Left renal cortex interstitium (tissue), 4 donors: ENCODE data around the gene CHMP6. TPM values are rescaled to one million over a fixed set of nuclear protein-coding genes. Genes with fewer than 3 reads are reported as not detected.

Source experiments
- DNase-seq, 4 donors: peaks; one replicate each; pipeline ENCODE4 v3.0.0-alpha.2; 2013; ENCODE audit warnings: low read depth in 4 of 4, low spot score in 2 of 4, missing footprints in 1 of 4
- polyA plus RNA-seq, 4 donors: library from polyadenylated mRNA; unstranded; fragments of 120-200 nt; gene quantifications; one replicate each; pipeline ENCODE4 v1.2.1, GENCODE V29; 2013; ENCODE audit not compliant: insufficient read length in 4 of 4

CHMP6 gene
- polyA plus RNA-seq, 4 donors = 27.7 to 31.9 (median 29.2) TPM

DNA sequence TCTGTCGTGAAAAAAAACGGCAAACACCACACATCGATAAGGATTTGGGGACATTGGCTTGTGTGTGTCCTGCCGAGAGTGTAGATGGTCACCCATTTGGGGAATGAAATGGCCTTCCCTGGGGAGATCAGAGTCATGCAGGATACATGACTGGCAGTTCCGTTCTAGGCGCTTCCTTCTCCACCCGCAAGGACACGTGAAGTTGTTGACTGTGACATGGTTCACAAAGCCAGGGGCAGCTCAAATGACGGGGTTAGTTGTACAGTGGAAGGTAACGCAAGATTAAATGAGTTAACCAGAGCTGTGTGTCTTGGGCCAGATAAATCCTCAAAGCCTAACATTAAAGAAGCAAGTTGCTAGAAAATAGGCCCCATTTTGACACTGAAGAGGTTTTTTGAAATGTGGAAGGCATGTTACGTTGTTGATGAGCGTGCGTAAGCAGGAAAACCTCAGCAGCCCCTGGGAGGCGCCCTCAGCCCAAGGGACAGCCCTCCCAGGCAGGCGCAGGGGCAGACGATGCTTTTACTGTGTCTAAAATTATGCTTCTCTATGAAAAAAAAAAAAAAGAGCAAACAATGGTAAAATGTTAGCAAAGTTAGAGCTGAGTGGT is 35.9 kb upstream of the CHMP6 start:
- no peak for DNase-seq

DNA sequence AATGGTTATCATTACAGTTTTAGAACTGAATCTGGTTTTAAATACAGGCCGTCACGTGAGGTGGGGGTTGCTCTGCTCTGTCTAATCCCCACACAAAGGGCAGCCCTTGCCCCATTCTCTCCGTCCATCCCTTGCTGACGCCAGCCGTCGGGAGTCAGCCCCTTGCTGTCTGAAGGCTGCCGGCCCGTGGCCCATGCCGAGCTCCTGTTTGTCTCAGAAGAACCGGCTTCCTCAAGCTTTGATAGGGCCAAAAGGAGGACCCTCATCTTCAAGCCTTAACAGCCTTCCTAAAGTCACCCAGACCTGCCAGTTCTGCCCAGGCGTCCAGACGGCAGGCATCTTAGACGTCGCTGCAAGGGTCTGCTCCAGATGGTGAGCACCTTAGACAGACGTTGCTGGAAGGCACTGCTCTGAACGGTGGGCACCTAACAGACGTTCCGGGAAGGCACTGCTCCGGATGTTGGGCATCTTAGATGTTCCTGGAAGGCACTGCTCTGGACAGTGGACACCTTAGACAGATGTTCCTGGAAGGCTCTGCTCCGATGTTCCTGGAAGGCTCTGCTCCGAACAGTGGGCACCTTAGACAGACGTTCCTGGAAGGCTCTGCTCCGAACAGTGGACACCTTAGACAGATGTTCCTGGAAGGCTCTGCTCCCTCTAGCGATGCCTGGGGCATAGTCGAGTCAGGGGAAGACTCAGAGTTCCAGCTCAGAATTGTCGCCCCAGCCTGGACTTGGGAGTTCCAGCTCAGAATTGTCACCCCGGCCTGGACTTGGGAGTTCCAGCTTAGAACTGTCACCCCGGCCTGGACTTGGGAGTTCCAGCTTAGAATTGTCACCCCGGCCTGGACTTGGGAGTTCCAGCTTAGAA is 35.1 kb upstream of the CHMP6 start:
- no peak for DNase-seq

DNA sequence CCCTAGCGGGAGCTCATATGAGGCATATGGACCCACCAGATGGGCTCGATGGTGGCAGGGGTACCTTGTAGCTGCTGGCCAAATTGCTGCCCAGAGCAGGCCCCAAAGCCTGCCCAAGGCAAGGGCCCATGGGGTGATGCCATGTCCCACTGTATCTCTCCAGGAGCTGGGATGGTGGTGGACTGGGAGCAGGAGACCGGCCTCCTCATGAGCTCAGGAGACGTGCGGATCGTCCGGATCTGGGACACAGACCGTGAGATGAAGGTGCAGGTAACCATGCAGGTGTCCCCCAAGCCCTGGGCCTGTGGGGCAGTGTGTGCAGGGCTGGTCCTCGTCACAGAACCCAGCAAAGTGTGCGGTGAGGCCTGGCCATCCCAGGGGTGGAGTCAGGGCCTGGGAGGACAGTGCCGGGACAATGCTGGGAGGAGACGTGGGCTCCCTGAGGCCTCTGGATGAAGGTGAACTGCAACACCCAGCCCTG is 34.1 kb upstream of the CHMP6 start:
- DNase-seq = no peak

DNA sequence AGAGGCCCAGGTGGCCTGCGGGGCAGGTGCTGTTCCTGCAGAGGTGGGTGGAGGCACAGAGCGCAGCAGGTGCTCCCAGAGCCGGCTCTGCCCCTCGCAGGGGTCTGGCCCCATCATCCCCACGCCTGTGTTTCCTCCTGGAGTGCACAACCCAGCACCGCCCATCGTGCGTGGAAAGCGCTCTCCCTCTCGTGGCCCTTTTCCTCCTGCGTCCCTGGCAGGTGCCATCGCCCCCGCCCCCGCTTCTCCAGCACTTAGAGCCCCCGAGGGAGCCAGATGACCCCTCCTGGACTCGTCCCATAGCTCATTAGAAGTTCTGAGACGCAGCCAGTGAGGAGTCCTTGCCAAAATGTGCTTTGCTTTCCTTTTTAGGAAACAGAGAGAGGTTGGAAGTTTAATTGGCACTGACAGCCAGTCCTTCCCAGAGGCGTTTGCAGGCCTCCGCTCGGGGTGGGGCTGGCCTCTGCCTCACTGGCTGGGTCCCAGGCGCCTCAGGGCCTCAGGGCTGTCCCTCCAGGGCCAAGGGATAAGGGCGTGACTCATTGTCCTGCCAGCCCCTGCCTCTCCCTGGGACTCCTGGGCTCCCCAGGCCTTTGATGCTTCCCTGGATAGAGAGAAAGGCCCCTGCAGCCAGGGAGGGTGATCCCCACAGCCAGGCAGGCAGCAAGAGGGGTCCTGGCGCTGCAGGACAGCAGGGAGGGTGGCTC is 32.2 kb upstream of the CHMP6 start:
- DNase-seq = no peak

DNA sequence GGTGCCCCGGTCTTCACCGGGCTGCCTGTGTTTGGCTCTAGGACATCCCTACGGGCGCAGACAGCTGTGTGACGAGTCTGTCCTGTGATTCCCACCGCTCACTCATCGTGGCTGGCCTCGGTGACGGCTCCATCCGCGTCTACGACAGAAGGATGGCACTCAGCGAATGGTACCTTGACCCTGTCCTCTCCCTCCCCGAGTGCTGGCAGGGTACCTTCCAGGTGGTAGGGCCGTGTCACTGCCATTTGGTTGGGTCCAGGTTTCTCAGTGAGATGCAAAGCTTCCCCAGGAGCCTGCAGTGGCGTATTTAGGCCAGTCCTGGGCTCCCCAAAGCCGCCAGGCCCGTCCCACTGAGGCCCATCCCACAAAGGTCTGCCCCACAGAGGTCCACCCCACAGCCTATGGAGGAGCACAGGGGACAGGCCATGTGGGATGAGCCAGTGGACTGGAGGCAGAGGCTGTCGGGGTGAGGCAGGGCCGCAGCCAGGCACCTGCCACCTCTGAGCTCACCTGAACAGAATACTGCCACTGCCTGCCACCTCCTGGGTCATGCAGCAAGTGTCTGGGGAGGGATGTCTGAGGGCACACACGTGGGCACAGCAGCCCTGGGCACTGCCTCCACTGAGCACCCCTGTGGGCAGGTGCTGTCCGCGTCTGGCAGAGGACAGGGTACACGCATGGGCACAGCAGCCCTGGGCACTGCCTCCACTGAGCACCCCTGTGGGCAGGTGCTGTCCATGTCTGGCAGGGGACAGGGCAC is 31.4 kb upstream of the CHMP6 start:
- no peak for DNase-seq

DNA sequence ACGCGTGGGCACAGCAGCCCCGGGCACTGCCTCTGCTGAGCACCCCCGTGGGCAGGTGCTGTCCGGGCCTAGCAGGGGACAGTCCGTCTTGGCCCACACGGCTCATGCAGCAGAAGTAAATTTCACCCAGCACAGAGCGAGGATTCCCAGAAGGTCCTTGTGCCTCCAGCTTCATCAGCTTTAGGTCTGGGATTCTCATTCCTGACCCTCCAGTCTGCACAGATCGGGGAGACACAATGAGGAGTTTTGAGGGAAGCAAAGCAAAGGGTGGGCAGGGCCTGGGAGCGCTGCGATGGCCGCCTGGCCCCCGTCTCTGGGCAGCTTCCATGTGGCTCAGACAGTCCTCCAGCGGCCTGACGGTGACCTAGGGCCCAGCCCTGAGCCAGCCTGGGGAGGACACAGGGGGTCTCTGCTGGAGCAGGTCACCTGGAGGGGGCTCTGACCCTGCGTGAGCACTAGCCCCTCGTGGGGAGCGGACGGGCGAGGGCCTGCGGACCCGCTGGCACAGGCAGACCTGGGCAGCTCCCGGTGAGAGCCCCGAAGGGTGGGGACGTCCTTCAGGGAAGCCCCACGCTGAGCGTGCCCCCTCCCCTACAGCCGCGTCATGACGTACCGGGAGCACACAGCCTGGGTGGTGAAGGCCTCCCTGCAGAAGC is 30.7 kb upstream of the CHMP6 start:
- no peak for DNase-seq

DNA sequence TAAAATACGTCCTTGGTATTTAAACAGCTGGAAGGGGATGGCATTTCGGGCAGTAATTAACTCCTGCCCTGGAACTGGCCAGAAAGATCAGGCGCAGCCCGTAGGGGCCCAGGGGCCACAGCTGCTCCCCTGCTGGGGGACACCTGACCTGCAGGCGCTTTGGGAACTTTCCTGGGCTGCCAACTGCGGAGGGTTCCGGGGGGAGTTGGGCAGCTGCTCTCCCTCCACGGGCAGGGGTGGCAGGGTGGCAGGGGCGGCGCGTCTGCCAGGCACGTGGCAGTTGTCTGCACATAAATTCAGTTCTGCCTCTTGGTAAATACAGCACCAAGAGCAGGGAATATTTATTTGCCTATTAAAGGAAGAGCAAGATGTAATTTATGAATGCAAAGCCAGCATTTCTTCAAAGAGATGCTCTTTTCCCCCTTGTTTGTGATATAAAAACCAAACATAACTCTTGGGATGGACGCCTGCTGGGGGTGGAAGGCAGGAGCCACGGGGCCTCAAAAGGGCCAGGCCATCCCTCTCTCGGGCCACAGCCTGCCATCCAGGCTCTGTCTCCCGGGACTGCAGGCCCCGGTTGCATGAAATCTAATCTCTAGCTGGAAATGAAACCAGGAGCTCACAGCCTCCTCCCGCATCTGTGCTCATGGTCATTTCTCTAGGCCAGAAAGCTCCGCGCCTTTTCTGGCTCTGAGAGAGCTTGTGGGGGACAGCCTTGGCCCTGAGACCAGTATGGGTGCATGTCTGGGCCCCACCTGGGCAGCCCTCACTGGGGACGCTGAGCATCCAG is 29.9 kb upstream of the CHMP6 start:
- DNase-seq = no peak

DNA sequence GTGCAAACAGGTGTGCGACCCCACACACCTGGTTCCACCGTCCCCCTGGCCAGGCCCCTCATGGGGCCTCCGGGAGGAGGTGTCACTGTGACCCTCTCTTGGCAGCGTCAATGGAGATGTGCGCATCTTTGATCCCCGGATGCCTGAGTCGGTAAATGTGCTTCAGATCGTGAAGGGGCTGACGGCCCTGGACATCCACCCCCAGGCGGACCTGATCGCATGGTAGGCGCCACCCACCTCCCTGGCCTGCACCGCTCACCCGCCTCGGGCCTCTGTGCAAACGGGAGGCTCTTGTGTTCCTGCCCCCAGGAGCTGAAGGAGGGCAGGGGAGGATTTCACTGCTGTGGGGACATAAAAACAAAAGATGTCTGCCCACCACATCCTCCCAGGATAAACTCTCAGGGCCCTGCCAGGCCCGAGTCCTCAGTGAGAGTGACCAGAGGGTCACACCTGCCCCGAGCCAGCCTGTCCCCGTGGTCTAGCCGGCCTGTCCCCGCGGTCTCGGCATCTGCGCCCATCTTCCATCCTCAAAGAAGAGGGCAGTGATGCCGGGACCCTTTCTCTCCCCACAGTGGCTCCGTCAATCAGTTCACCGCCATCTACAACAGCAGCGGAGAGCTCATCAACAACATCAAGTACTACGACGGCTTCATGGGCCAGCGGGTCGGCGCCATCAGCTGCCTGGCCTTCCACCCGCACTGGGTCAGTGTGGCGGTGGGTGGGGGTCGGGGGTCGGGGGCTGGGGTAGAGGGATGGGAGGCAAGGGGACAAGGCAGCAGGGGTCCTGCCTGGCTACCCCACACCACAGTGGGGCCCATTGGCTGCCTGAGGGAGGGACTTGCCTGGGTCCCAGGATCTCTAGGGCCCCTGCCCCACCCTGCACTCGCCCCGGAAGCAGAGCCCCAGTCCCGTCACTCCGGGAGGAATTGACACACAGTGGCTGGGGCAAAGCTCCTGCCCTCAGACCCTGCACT is 29.0 kb upstream of the CHMP6 start:
- no peak for DNase-seq

DNA sequence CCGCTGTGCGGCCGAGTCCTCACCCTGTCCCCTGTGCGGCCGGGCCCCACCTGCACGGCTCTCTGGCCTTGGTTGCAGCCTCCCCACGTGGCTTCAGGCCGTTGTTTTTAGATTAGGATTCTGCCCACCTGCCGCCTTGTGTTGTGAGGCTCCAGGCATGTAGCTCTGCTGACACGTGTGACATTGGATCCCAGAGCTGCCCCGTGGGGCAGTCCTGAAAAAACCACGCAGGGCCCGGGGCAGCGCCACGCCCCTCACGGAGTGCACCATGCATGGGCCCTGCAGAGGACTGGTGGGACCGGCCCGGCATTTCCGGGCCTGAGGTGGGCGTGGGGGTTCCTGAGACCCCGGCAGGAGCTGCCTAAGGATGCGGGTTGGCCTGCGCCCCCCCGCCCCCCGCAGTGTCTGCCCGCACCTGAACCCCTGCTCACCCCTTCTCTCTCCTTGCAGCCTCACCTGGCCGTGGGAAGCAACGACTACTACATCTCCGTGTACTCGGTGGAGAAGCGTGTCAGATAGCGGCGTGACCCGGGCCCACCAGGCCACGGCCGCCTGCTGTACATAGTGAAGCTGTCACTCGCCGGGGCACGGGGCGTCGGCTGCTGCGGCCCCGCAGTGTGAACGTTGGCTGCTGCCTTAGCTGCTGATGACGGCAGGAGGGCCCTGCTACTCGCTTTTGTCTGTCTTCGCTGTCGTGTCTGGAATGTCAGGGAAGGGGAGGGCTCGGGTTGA is 27.7 kb upstream of the CHMP6 start:
- DNase-seq = no peak

DNA sequence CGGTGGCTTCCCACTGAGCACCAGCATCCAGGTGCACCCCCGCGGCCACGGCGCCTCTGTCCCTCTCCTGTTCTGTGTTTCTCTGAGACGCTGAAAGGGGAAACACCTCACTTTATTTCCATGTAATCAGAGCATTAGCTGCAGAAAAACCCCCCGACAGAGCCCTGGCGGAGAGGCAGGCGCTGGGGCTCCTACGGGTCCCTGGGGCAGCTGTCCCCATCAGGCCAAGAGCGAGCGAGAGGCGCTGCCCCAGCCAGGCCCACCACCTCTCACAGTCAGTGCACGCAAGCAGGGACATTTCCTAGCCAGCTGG is 27.1 kb upstream of the CHMP6 start:
- no peak for DNase-seq

DNA sequence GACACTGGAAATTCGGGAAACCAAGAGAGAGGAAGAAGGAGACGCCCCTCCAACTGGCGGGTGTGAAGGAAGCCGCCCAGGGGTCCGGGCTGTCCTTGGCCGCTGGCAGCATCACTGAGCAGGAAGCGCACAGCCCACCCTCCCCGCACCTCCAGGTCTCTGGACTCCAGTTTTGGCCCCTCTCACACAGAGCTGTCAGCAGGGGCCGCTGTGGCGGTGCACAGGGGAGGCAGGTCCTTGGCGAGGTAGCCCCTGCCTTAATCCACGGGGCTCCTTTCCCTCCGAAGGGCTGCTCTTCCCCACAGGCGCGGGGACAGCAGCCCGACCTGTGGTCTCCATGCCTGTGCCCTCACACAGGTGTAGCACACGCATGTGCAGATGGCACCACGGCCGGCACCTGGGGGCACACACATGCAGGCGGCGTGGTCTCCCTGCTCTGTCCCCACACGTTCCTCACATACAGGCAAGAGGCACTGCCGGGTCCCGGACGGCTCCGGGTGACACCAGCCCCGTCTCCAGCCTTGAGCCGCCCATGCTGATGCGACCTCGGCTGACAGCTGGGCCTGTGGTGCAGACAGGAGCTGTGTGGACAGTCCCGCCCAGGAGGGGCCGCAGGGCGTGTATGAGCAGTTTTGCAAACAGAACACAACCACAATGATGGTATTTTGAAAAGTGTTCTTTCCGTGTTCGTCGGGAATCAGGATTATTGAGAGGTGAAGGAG is 26.6 kb upstream of the CHMP6 start:
- no peak for DNase-seq

DNA sequence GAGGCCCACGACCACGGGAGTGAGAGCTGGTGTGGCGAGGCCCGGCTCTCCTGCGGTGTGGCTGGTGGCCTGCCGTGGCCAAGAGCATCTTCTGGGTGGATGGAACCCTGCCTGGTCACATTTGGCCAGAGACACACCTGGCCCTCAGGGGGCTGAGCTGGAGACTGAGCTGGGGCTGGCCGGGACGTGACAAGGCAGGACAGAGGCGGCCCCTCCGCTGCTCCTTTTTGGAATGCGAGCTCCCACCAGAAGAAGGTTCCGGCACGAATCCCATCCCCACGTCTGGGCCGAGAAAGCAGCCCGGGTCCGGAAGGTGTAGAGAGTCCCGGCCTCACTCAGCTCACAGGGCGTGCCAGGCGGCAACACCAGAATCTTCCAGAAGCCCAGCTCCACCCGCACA is 26.0 kb upstream of the CHMP6 start:
- no peak for DNase-seq

DNA sequence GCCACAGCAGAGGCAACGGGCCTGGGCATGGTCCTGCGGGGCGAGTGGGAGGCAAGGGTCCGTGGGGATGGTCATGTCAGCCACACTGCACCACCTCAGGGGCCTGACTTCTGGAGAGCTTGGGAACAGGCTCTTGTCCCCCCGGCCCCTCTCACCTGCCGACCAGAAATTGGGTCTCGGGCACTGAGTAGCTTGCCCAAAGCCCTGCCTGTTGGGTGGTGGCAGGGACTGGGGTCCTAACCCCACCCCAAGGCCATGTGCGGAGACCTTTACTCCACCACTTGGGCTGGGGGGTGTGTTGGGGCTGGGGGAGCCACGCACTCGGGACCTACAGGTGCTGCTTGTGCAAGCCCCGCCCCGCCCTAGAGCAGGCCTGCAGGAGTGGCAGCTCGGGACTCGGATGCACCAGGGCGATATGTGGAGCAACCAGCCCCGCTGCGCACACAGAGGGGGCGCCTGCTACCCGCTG is 24.2 kb upstream of the CHMP6 start:
- no peak for DNase-seq

DNA sequence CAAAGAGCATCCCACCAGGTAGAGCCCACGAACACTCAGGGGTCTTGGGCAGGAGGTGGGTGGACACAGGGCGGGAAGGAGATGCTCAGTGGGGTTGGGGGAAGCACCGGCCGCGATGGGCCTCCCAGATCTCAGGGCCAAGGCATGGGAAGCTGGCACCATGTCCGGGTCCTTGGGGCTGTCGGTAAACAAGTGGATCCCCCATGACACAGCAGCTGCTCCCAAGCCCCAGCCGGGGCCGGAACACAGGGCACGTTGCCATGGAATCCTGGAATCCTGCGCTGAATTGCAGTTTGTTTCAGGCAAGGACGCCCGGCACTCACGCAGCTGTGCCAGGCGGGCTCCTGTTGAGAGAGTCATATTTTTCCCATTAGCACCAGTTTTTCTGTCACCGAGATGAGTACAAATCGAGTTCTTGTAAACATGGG is 23.0 kb upstream of the CHMP6 start:
- no peak for DNase-seq

DNA sequence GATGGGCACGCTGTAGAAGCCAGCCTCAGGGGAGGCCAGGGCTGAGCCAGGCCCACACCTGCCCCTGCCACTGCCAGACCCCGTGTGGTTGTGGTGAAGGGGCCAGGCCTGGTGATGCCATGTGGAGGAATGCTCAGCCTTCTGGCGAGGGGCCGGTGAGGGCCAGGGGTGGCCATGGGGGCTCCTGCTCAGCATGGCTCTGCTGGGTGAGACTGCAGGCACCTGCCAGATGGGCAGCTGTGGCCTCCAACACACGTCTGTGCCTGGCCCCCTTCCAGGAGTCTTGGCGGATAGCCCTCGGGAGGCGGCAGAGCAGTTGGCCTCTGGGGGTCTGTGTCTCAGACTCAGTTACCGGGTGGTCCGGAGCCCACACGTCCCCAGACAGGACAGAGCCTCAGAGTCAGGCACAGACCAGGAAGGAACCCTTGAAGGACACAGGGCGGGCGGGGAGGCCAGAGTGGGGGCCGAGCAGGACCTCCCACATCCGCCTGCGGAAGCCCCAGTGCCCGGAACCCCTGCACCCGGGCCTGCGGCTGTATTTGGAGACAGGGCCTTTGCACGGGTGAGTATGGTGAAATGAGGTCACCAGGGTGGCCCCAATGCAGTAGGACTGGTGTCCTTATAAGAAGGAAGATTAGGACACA is 22.5 kb upstream of the CHMP6 start:
- no peak for DNase-seq

DNA sequence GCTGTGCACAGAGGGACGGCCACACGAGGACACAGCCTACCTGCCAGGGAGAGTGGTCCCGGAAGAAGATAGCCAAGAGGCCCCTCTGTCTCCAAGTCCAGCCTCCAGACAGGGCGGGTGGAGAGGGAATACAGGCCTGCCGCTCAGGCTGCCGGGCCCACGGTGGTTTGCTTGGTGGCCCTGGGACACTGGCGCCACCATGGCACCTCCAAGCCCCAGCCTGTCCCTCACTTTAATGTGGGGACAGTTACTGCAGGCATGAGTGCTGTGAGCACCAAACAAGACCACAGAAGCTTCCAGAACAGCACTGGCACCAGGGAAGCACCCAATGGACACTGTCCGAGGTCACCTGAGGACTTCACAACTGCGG is 22.0 kb upstream of the CHMP6 start:
- DNase-seq = no peak
